Lower lobe of right lung (tissue), 2 donors: Measurements from ENCODE around the gene GTF3A. TPM values are rescaled to one million over a fixed set of nuclear protein-coding genes. Genes with fewer than 3 reads are reported as not detected.

Source experiments
- ATAC-seq, 2 donors: fragments of 200-7000 bp; cut with Tn5 transposase; one replicate each; pipeline ENCODE4 v1.9.1; 2020 to 2022; ENCODE audit warnings: mild to moderate bottlenecking in 2 of 2, moderate library complexity in 2 of 2
- DNase-seq: peaks from one replicate; pipeline ENCODE4 v3.0.0-alpha.2; 2020
- H3K27ac ChIP-seq: fragments of 200-600 bp; one replicate; pipeline ENCODE4 v1.8.0; 2022
- H3K27me3 ChIP-seq: fragments of 200-600 bp; one replicate; pipeline ENCODE4 v1.8.0; 2022; ENCODE audit warnings: low read depth
- H3K36me3 ChIP-seq: fragments of 200-600 bp; one replicate; pipeline ENCODE4 v1.8.0; 2022; ENCODE audit warnings: mild to moderate bottlenecking
- H3K4me1 ChIP-seq: fragments of 200-600 bp; one replicate; pipeline ENCODE4 v1.8.0; 2022
- H3K4me3 ChIP-seq: fragments of 200-600 bp; one replicate; pipeline ENCODE4 v1.8.0; 2022; ENCODE audit warnings: mild to moderate bottlenecking
- H3K9me3 ChIP-seq: fragments of 200-600 bp; one replicate; pipeline ENCODE4 v1.8.0; 2022
- CTCF ChIP-seq: fragments of 200-600 bp; IDR thresholded peaks from one replicate; pipeline ENCODE4 v1.8.0; 2022; ENCODE audit warnings: antibody characterized with exemption, mild to moderate bottlenecking
- intact Hi-C: fragments of 100-400 bp; cut with DNase I; formaldehyde crosslinking; loops from one replicate; pipeline ENCODE4 v1.11.0; 2022
- total RNA-seq: library from RNA; stranded (reverse); fragmentation: NEBNext Ultra II Directional; extraction: Animal tissue kit (Norgen Biotek cat#: 25700); gene quantifications from one replicate; pipeline ENCODE4 v1.2.1, GENCODE V29; 2021
- donor health status: DM: no; HTN: yes; CAD: no; lungs with severe emphysema.

The GTF3A gene
- total RNA-seq, 1 donor from 2014 or later, result 83.0 TPM

- Histone ChIP-seq H3K4me3 (no peak overlapping the region), H3K4me1 (peaks cover 15% of the 10 kb centered on the region), H3K27me3 (peaks cover 4% of the 10 kb centered on the region), H3K9me3 (no peaks in the 10 kb centered on the region), H3K36me3 (no peaks in the 10 kb centered on the region), H3K27ac (no peak overlapping the region)
- no peak for DNase-seq
- no peak for TF ChIP-seq CTCF
- intact Hi-C loops, result no loop called here
- ATAC-seq, result no peak
Measured at GRCh38 chr13:27405546-27406134, 18.8 kb upstream of the GTF3A start.

GRCh38 chr13:27406178-27406939 lies 18.1 kb upstream of the GTF3A start:
- Histone ChIP-seq H3K27me3 (peaks cover 4% of the 10 kb centered on the region), H3K9me3 (no peaks in the 10 kb centered on the region), H3K4me3 (no peak overlapping the region), H3K27ac (no peak overlapping the region), H3K4me1 (peaks cover 15% of the 10 kb centered on the region), H3K36me3 (no peaks in the 10 kb centered on the region)
- peak in 1 of 2 donors; percentile 42 for ATAC-seq
- intact Hi-C loops, result no loop called here
- no peak for DNase-seq
- peak; percentile 46 for TF ChIP-seq CTCF

- H3K27ac ChIP-seq, result no peak overlapping the region
- peaks cover 12% of the 10 kb centered on the region for H3K27me3 ChIP-seq
- H3K9me3 ChIP-seq, result no peaks in the 10 kb centered on the region
- no peak for TF ChIP-seq CTCF
- H3K4me1 ChIP-seq, result peaks cover 11% of the 10 kb centered on the region
- DNase-seq (no peak), ATAC-seq (peak in 1 of 2 donors; percentile 16)
- no peaks in the 10 kb centered on the region for H3K36me3 ChIP-seq
- intact Hi-C loops, result no loop called here
- no peak overlapping the region for H3K4me3 ChIP-seq
Measured at GRCh38 chr13:27408074-27408473, 16.3 kb upstream of the GTF3A start.

GRCh38 chr13:27409013-27409412 lies 15.4 kb upstream of the GTF3A start:
- H3K27ac ChIP-seq, result no peak overlapping the region
- DNase-seq, result no peak
- intact Hi-C loops, result no loop called here
- H3K4me3 ChIP-seq, result no peak overlapping the region
- H3K36me3 ChIP-seq, result no peaks in the 10 kb centered on the region
- no peaks in the 10 kb centered on the region for H3K9me3 ChIP-seq
- H3K27me3 ChIP-seq, result peaks cover 12% of the 10 kb centered on the region
- ATAC-seq, result no peak
- H3K4me1 ChIP-seq, result peaks cover 2% of the 10 kb centered on the region
- no peak for TF ChIP-seq CTCF

- TF ChIP-seq CTCF, result no peak
- no peaks in the 10 kb centered on the region for H3K4me1 ChIP-seq
Measured at GRCh38 chr13:27411341-27411740, 13.1 kb upstream of the GTF3A start.

More at GRCh38 chr13:27411341-27411740, 13.1 kb upstream of the GTF3A start:
- Histone ChIP-seq H3K4me3 (no peak overlapping the region), H3K9me3 (no peaks in the 10 kb centered on the region), H3K36me3 (no peaks in the 10 kb centered on the region), H3K27ac (no peak overlapping the region), H3K27me3 (peaks cover 12% of the 10 kb centered on the region)
- no peak for ATAC-seq
- intact Hi-C loops, result no loop called here
- DNase-seq, result no peak
